ENCODE measurements around the gene MYCT1. TPM values are rescaled to one million over a fixed set of nuclear protein-coding genes. Genes with fewer than 3 reads are reported as not detected.

Gene MYCT1
- total RNA-seq, 1 donor from 2014 or later: not detected

- no peak for TF ChIP-seq CTCF (IDR thresholded peaks at IDR 0.05)
- Mint-ChIP-seq H3K27me3 (no peaks in the 10 kb centered on the region), H3K9me3 (no peaks in the 10 kb centered on the region), H3K36me3 (ENCODE audit: low read depth) (no peaks in the 10 kb centered on the region), H3K27ac (no peak overlapping the region), H3K4me3 (no peak overlapping the region), H3K4me1 (no peaks in the 10 kb centered on the region)
- POLR2A ChIA-PET: no interaction called here
- no peak for ATAC-seq (ENCODE audit: low read depth)
- DNase-seq: no peak
- CTCF ChIA-PET: no interaction called here
- intact Hi-C loops (cut with micrococcal nuclease): no loop called here
Observed at GRCh38 chr6:152771061-152771687, 73.5 kb downstream of the MYCT1 start.

Other genes starting within 250 kb of the MYCT1 start
- gene SYNE1, start 60.5 kb upstream of the MYCT1 start, total RNA-seq: 50.0 and 74.9 TPM in 2 replicates
- not detected in 2 replicates for gene VIP, start 52.9 kb downstream of the MYCT1 start, total RNA-seq